Smooth muscle cell (in vitro differentiated cells): ENCODE data around the gene GPR155. TPM values are rescaled to one million over a fixed set of nuclear protein-coding genes. Genes with fewer than 3 reads are reported as not detected.

ENCODE experiments used
- DNase-seq: peaks from one replicate; lab custom pipeline; 2025; ENCODE audit not compliant: unreplicated experiment; lab: John Stamatoyannopoulos, UW
- H2AFZ ChIP-seq: fragments of 200-600 bp; sonication (generic); 2 replicates; pipeline ENCODE4 v1.6.0; 2016; ENCODE audit warnings: antibody characterized with exemption, low read depth, mild to moderate bottlenecking
- H3F3A ChIP-seq: fragments of 200-600 bp; sonication (generic); 2 replicates; pipeline ENCODE4 v1.6.0; 2017; ENCODE audit warnings: antibody characterized with exemption, low read depth
- H3K27ac ChIP-seq: fragments of 200-600 bp; sonication (generic); 2 replicates; pipeline ENCODE4 v1.5.1; 2016; ENCODE audit warnings: low read depth, mild to moderate bottlenecking
- H3K27me3 ChIP-seq: fragments of 200-600 bp; sonication (generic); 2 replicates; pipeline ENCODE4 v1.6.1; 2016; ENCODE audit warnings: low read depth, mild to moderate bottlenecking
- H3K36me3 ChIP-seq: fragments of 200-600 bp; sonication (generic); 2 replicates; pipeline ENCODE4 v1.5.1; 2016; ENCODE audit warnings: low read depth
- H3K4me1 ChIP-seq: fragments of 200-600 bp; sonication (generic); 2 replicates; pipeline ENCODE4 v1.5.1; 2016; ENCODE audit warnings: low read depth
- H3K4me2 ChIP-seq: fragments of 200-600 bp; sonication (generic); 2 replicates; pipeline ENCODE4 v1.6.0; 2016; ENCODE audit warnings: mild to moderate bottlenecking
- H3K4me3 ChIP-seq: fragments of 200-600 bp; sonication (generic); 2 replicates; pipeline ENCODE4 v1.5.1; 2016; ENCODE audit warnings: mild to moderate bottlenecking
- H3K79me2 ChIP-seq: fragments of 200-600 bp; sonication (generic); 2 replicates; pipeline ENCODE4 v1.6.0; 2016; ENCODE audit warnings: low read depth, mild to moderate bottlenecking
- H3K9ac ChIP-seq: fragments of 200-600 bp; sonication (generic); 2 replicates; pipeline ENCODE4 v1.6.0; 2016; ENCODE audit warnings: low read depth
- H3K9me3 ChIP-seq: fragments of 200-600 bp; sonication (generic); replicated peaks from 2 replicates; pipeline ENCODE4 v1.5.1; 2016; ENCODE audit warnings: low read depth
- H4K20me1 ChIP-seq: fragments of 200-600 bp; sonication (generic); 2 replicates; pipeline ENCODE4 v1.6.0; 2016; ENCODE audit warnings: low read depth
- WGBS: methylation state at CpG from one replicate; pipeline ENCODE4 v1.1.7; 2016; ENCODE audit warnings: low lambda C conversion rate; 5-methylcytosine and 5-hydroxymethylcytosine counted together
- polyA plus RNA-seq: library from polyadenylated mRNA; unstranded; fragments of >200 nt; fragmentation: Nextera tagmentation; extraction: Ambion mirVana; gene quantifications from 2 replicates; pipeline ENCODE4 v1.2.1, GENCODE V29; 2016
- total RNA-seq: library from RNA; depleted of rRNA; stranded (reverse); fragments of >200 nt; gene quantifications from 2 replicates; pipeline ENCODE4 v1.2.3, GENCODE V29; 2014
- TF ChIP-seq, protein P1 (sequence below): fragments of 200-600 bp; sonication (generic); IDR thresholded peaks from 2 replicates; pipeline ENCODE4 v1.5.1; 2017; ENCODE audit warnings: borderline replicate concordance, mild to moderate bottlenecking, antibody characterized with exemption; ENCODE audit not compliant: insufficient read depth, poor library complexity, severe bottlenecking

The GPR155 gene
- total and polyA plus RNA-seq, 2 experiments from 2014 or later: 6.9 to 10.5 TPM

GRCh38 chr2:174529916-174530315 lies 43.1 kb upstream of the GPR155 start:
- Histone ChIP-seq H3K4me3 (no peak overlapping the region), H3K4me1 (no peaks in the 10 kb centered on the region), H2AFZ (peak overlapping the region; percentile 13), H4K20me1 (no peaks in the 10 kb centered on the region), H3K4me2 (no peak overlapping the region), H3K9ac (no peak overlapping the region), H3K27ac (no peak overlapping the region), H3F3A (no peaks in the 10 kb centered on the region), H3K9me3 (no peaks in the 10 kb centered on the region), H3K36me3 (no peaks in the 10 kb centered on the region), H3K79me2 (no peaks in the 10 kb centered on the region), H3K27me3 (no peaks in the 10 kb centered on the region)
- 60% methylated on average over 4 of the region's 4 CpGs for WGBS
- DNase-seq: no peak
- TF ChIP-seq, protein P1, sequence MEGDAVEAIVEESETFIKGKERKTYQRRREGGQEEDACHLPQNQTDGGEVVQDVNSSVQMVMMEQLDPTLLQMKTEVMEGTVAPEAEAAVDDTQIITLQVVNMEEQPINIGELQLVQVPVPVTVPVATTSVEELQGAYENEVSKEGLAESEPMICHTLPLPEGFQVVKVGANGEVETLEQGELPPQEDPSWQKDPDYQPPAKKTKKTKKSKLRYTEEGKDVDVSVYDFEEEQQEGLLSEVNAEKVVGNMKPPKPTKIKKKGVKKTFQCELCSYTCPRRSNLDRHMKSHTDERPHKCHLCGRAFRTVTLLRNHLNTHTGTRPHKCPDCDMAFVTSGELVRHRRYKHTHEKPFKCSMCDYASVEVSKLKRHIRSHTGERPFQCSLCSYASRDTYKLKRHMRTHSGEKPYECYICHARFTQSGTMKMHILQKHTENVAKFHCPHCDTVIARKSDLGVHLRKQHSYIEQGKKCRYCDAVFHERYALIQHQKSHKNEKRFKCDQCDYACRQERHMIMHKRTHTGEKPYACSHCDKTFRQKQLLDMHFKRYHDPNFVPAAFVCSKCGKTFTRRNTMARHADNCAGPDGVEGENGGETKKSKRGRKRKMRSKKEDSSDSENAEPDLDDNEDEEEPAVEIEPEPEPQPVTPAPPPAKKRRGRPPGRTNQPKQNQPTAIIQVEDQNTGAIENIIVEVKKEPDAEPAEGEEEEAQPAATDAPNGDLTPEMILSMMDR: no peak

DNA sequence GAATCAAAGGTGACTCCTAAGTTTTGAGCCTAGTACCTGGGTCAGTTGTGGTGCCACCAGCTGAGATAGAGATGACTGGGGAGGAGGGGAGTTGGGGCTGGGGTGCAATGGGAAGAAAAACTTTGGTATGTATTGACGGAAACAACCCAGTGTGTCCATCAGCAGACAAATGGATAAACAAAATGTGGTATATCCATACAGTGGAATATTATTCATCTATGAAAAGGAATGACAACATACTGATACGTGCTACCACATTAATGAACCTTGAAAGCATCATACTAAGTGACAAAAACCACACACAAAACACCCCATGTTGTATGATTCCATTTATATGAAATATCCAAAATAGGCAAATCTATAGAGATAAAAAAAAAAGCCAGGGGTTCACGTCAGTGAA lies 41.1 kb upstream of the GPR155 start:
- Histone ChIP-seq H3K4me2 (no peak overlapping the region), H3K27ac (no peak overlapping the region), H3K27me3 (no peaks in the 10 kb centered on the region), H3K4me3 (no peak overlapping the region), H3K79me2 (no peaks in the 10 kb centered on the region), H2AFZ (no peak overlapping the region), H3K9me3 (no peaks in the 10 kb centered on the region), H4K20me1 (no peaks in the 10 kb centered on the region), H3K4me1 (no peaks in the 10 kb centered on the region), H3F3A (no peaks in the 10 kb centered on the region), H3K36me3 (no peaks in the 10 kb centered on the region), H3K9ac (no peak overlapping the region)
- DNase-seq: no peak
- 95% methylated on average over 3 of the region's 3 CpGs for WGBS
- TF ChIP-seq, protein P1: no peak

DNA sequence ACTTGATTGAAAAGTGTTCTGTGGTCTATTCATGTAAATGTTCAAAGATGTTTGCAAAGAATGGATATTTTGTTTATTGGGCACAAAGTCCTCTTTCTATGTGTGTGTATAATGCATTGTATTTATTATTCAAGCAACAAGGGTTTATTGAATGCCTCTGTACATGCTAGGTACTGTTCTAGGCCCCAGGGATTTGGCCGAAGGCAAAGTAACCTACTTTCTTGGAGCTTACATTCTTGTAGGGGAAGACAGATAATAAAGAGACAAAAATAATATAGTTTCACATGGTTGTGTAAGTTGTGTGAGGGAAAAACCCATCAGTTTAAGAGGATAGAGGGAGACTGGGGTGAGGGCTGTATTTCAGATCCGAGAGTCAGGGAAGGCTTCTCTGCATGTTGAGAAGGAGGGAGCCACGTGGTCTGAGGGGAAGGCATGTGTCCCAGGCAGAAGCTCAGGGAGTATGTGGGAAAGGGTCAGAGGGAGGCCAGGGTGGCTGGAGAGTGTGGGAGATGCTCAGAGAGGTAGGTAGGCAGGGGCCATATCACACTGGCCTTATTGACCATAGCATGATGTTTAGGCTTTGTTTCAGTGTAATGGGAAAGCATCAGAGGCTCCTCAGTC lies 40.4 kb upstream of the GPR155 start:
- DNase-seq: no peak
- Histone ChIP-seq H3K9ac (no peak overlapping the region), H3F3A (no peaks in the 10 kb centered on the region), H3K27me3 (no peaks in the 10 kb centered on the region), H3K4me1 (no peaks in the 10 kb centered on the region), H3K4me3 (no peak overlapping the region), H3K9me3 (no peaks in the 10 kb centered on the region), H2AFZ (no peak overlapping the region), H4K20me1 (no peaks in the 10 kb centered on the region), H3K4me2 (no peak overlapping the region), H3K36me3 (no peaks in the 10 kb centered on the region), H3K79me2 (no peaks in the 10 kb centered on the region), H3K27ac (no peak overlapping the region)
- WGBS: 82% methylated on average over 3 of the region's 3 CpGs
- TF ChIP-seq, protein P1: no peak

- Histone ChIP-seq H3K36me3 (no peaks in the 10 kb centered on the region), H3K4me2 (no peak overlapping the region), H3F3A (no peaks in the 10 kb centered on the region), H3K4me1 (no peaks in the 10 kb centered on the region), H4K20me1 (no peaks in the 10 kb centered on the region), H3K27ac (no peak overlapping the region), H3K9me3 (no peaks in the 10 kb centered on the region), H3K79me2 (no peaks in the 10 kb centered on the region), H3K4me3 (no peak overlapping the region), H3K27me3 (no peaks in the 10 kb centered on the region), H3K9ac (no peak overlapping the region), H2AFZ (no peak overlapping the region)
- DNase-seq: no peak
- WGBS: 98% methylated on average over 2 of the region's 2 CpGs
- TF ChIP-seq, protein P1: no peak
These were observed 37.7 kb upstream of the GPR155 start for GRCh38 chr2:174524527-174524926.
